ENCODE results near the gene TRPV4.

The TRPV4 gene

GRCh38 chr12:109828754-109829511, 4.3 kb downstream of the TRPV4 start:
- TF ChIP-seq, protein P1, sequence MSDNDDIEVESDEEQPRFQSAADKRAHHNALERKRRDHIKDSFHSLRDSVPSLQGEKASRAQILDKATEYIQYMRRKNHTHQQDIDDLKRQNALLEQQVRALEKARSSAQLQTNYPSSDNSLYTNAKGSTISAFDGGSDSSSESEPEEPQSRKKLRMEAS (IDR thresholded peaks at IDR 0.05; ENCODE audit: low read depth, low read length), result no peak
- TF ChIP-seq, protein P2, sequence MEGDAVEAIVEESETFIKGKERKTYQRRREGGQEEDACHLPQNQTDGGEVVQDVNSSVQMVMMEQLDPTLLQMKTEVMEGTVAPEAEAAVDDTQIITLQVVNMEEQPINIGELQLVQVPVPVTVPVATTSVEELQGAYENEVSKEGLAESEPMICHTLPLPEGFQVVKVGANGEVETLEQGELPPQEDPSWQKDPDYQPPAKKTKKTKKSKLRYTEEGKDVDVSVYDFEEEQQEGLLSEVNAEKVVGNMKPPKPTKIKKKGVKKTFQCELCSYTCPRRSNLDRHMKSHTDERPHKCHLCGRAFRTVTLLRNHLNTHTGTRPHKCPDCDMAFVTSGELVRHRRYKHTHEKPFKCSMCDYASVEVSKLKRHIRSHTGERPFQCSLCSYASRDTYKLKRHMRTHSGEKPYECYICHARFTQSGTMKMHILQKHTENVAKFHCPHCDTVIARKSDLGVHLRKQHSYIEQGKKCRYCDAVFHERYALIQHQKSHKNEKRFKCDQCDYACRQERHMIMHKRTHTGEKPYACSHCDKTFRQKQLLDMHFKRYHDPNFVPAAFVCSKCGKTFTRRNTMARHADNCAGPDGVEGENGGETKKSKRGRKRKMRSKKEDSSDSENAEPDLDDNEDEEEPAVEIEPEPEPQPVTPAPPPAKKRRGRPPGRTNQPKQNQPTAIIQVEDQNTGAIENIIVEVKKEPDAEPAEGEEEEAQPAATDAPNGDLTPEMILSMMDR (IDR thresholded peaks at IDR 0.05; ENCODE audit: low read depth, low read length), result no peak
- no peak for TF ChIP-seq POLR2A (IDR thresholded peaks at IDR 0.05; ENCODE audit: extremely low read depth, insufficient read length)
- TF ChIP-seq MYC (IDR thresholded peaks at IDR 0.05; ENCODE audit: low read depth, low read length), result no peak
- no peak overlapping the region for H3K4me3 ChIP-seq (ENCODE audit: low read depth, low read length)
- DNase-seq (ENCODE audit: low read depth), result no peak

GRCh38 chr12:109827566-109828550, 5.3 kb downstream of the TRPV4 start:
- peak; percentile 88 for DNase-seq (ENCODE audit: low read depth)
- no peak for TF ChIP-seq MYC (IDR thresholded peaks at IDR 0.05; ENCODE audit: low read depth, low read length)
- TF ChIP-seq, protein P2 (IDR thresholded peaks at IDR 0.05; ENCODE audit: low read depth, low read length), result no peak
- no peak for TF ChIP-seq POLR2A (IDR thresholded peaks at IDR 0.05; ENCODE audit: extremely low read depth, insufficient read length)
- TF ChIP-seq, protein P1 (IDR thresholded peaks at IDR 0.05; ENCODE audit: low read depth, low read length), result no peak
- H3K4me3 ChIP-seq (ENCODE audit: low read depth, low read length), result no peak overlapping the region

DNA sequence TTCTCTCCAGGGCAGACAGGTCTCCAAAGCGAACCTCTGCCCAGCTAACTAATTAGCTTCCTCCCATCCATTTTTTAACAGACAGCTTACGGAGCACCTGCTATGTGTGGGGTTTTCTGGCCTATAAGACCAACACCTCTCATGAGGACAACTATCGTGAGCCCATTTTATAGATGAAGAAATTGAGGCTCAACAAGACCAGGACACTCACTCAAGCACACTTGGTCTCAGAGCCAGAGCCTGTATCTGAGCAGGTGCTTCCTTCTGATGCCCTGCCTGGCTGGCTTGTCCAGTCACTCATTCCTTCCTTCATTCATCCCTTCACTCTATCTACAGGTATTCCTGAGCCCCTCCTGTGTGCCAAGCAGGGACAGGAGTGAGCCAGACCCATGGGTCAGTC, 6.1 kb downstream of the TRPV4 start:
- no peak overlapping the region for H3K4me3 ChIP-seq (ENCODE audit: low read depth, low read length)
- TF ChIP-seq, protein P1 (IDR thresholded peaks at IDR 0.05; ENCODE audit: low read depth, low read length), result no peak
- TF ChIP-seq POLR2A (IDR thresholded peaks at IDR 0.05; ENCODE audit: extremely low read depth, insufficient read length), result no peak
- no peak for TF ChIP-seq MYC (IDR thresholded peaks at IDR 0.05; ENCODE audit: low read depth, low read length)
- TF ChIP-seq, protein P2 (IDR thresholded peaks at IDR 0.05; ENCODE audit: low read depth, low read length), result no peak
- DNase-seq (ENCODE audit: low read depth), result no peak

DNA sequence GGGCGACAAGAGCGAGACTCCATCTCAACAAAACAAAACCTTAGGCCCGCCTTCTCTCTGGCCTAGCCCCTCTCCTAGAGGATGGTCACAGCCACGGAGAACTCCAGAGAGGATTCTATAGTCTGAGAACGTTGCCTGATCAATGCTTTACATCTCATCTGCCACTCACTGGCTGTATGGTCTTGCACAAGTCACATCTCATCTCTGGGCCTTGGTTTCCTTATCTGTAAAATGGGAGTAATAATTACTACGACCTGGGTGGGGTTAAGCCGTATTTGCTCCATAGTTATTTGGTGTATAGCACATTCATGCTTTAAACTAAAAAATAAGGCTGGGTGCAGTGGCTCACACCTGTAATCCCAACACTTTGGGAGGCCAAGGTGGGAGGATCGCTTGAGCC, 8.5 kb downstream of the TRPV4 start:
- TF ChIP-seq, protein P2 (IDR thresholded peaks at IDR 0.05; ENCODE audit: low read depth, low read length), result no peak
- TF ChIP-seq POLR2A (IDR thresholded peaks at IDR 0.05; ENCODE audit: extremely low read depth, insufficient read length) (no peak), MYC (IDR thresholded peaks at IDR 0.05; ENCODE audit: low read depth, low read length) (no peak)
- TF ChIP-seq, protein P1 (IDR thresholded peaks at IDR 0.05; ENCODE audit: low read depth, low read length), result no peak
- no peak for DNase-seq (ENCODE audit: low read depth)
- H3K4me3 ChIP-seq (ENCODE audit: low read depth, low read length), result no peak overlapping the region

GRCh38 chr12:109822951-109823411, 10.2 kb downstream of the TRPV4 start:
- no peak overlapping the region for H3K4me3 ChIP-seq (ENCODE audit: low read depth, low read length)
- no peak for DNase-seq (ENCODE audit: low read depth)
- TF ChIP-seq POLR2A (IDR thresholded peaks at IDR 0.05; ENCODE audit: extremely low read depth, insufficient read length), result no peak
- TF ChIP-seq MYC (IDR thresholded peaks at IDR 0.05; ENCODE audit: low read depth, low read length), result no peak
- TF ChIP-seq, protein P1 (IDR thresholded peaks at IDR 0.05; ENCODE audit: low read depth, low read length), result no peak
- TF ChIP-seq, protein P2 (IDR thresholded peaks at IDR 0.05; ENCODE audit: low read depth, low read length), result no peak

Data from NB4 (cell line).